ENCODE data around the gene BMP6.

- TF ChIP-seq CTCF (IDR thresholded peaks at IDR 0.05) (no peak), POLR2A (IDR thresholded peaks at IDR 0.05) (no peak)
Observed at GRCh38 chr6:7905416-7905815, 179.5 kb downstream of the BMP6 start.
